BE2C (cell line): ENCODE results near the gene KLF11.
"Not testable (repeated sequence)": the region's sequence is repeated elsewhere in the genome, so short reads cannot be mapped to it uniquely, and the experiment has no call there.

Experiments used
- DNase-seq: peaks from one replicate; pipeline ENCODE4 v3.0.0-alpha.2; 2020
- H3K27me3 ChIP-seq: fragments of 250-450 bp; sonication (Bioruptor Pico); 2 replicates; pipeline ENCODE4 v1.5.1; 2020; ENCODE audit warnings: mild to moderate bottlenecking
- H3K36me3 ChIP-seq: fragments of 250-450 bp; sonication (Bioruptor Pico); 2 replicates; pipeline ENCODE4 v1.5.1; 2020; ENCODE audit warnings: mild to moderate bottlenecking
- H3K4me1 ChIP-seq: fragments of 250-450 bp; sonication (Bioruptor Pico); 2 replicates; pipeline ENCODE4 v1.5.1; 2020
- H3K4me3 ChIP-seq: 2 replicates; pipeline ENCODE4 v1.5.1; 2011; ENCODE audit warnings: low read depth, low read length
- H3K9me3 ChIP-seq: fragments of 250-450 bp; sonication (Bioruptor Pico); 2 replicates; pipeline ENCODE4 v1.5.1; 2020
- CTCF ChIP-seq: IDR thresholded peaks from 2 replicates; pipeline ENCODE4 v1.5.1; 2012; ENCODE audit warnings: mild to moderate bottlenecking, low read depth, low read length

Gene KLF11

DNA sequence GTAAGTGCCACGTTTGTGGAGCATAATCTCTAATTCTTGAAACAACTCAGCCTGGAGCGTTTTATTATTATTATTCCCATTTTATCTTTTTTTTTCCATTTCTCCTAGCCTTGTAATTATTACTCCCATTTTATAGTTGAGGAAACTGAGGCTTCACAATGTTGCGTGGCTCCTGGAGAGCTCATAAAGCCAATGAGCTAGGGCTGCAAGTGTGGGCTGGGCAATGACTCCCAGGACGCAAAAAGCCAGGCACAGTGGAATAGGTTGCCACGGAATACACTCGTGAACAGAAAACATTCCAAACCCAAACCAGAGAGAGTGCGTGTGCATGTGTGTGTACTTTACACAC lies 13.5 kb upstream of the KLF11 start:
- Histone ChIP-seq H3K4me3 (no peak overlapping the region), H3K9me3 (no peaks in the 10 kb centered on the region), H3K27me3 (no peaks in the 10 kb centered on the region), H3K36me3 (no peaks in the 10 kb centered on the region), H3K4me1 (no peaks in the 10 kb centered on the region)
- DNase-seq = no peak
- no peak for TF ChIP-seq CTCF

DNA sequence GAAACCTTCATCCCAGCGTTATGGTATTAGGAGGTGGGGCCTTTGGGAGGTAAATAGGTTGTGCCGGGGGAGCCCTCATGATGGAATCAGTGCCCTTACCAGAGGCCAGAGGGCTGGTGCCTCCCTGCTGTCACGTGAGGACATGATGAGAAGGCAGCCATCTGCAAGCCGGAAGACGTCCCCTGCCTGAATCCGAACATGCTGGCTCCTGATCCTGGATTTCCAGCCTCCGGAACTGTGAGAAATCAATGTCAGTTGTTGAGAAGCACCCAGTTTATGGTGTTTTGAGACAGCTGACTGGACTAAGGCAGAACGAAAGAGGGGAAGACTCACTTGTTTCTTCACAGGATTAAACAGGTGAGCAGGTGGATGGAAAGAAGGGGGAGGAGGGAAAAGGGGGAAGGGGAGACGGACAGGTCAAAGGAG lies 13.0 kb upstream of the KLF11 start:
- Histone ChIP-seq H3K9me3 (no peaks in the 10 kb centered on the region), H3K27me3 (no peaks in the 10 kb centered on the region), H3K4me3 (no peak overlapping the region), H3K4me1 (no peaks in the 10 kb centered on the region), H3K36me3 (no peaks in the 10 kb centered on the region)
- TF ChIP-seq CTCF = no peak
- no peak for DNase-seq

GRCh38 chr2:10030798-10031197 lies 12.6 kb upstream of the KLF11 start:
- DNase-seq, H3K36me3 ChIP-seq, H3K4me1 ChIP-seq, H3K4me3 ChIP-seq, H3K27me3 ChIP-seq, H3K9me3 ChIP-seq: not testable (repeated sequence)

GRCh38 chr2:10031886-10032745 lies 11.2 kb upstream of the KLF11 start:
- Histone ChIP-seq H3K27me3 (no peaks in the 10 kb centered on the region), H3K36me3 (no peaks in the 10 kb centered on the region), H3K4me1 (no peaks in the 10 kb centered on the region), H3K4me3 (no peak overlapping the region), H3K9me3 (no peaks in the 10 kb centered on the region)
- no peak for DNase-seq
- no peak for TF ChIP-seq CTCF

GRCh38 chr2:10032746-10033105 lies 10.6 kb upstream of the KLF11 start:
- Histone ChIP-seq H3K27me3 (no peaks in the 10 kb centered on the region), H3K4me3 (no peak overlapping the region), H3K4me1 (no peaks in the 10 kb centered on the region), H3K9me3 (no peaks in the 10 kb centered on the region), H3K36me3 (no peaks in the 10 kb centered on the region)
- TF ChIP-seq CTCF = no peak
- no peak for DNase-seq

DNA sequence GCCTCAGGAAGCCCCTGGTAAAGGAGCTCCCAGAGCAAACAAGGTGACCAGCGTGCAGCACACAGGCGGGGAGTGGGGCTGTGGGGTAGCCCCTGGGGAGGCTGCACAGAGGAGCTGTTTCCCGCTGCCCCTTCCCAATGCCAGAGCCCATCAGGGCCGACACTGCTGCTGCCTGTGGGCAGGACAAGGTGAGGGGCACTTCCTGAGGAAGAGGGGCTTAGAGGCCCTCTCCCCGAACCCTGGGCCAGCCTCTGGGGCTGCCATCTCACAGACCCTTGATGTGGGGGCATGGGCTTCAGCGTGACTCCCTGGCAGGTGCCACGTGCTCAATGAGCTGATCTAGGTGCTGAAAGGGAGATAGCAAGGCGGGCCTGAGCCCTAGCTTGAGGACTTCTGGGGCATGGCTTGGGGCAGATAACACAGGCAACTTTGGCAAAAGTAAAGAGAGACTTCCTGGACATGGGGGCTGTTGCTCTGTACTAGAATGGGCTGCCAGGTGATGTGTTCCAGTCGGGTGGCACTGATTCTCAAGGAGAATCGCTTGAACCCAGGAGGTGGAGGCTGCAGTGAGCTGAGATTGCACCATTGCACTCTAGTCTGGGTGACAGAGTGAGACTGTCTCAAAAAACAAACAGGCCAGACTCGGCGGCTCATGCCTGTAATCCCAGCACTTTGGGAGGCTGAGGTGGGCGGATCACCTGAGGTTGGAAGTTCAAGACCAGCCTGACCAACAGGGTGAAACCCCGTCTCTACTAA lies 9.9 kb upstream of the KLF11 start:
- Histone ChIP-seq H3K4me3 (no peak overlapping the region), H3K9me3 (no peaks in the 10 kb centered on the region), H3K27me3 (no peaks in the 10 kb centered on the region), H3K36me3 (no peaks in the 10 kb centered on the region), H3K4me1 (no peaks in the 10 kb centered on the region)
- no peak for DNase-seq
- TF ChIP-seq CTCF = no peak
